ENCODE data around the gene LCE2A.

GRCh38 chr1:152739841-152740240 is 41.7 kb downstream of the LCE2A start:
- no peak for TF ChIP-seq CTCF (conservative IDR thresholded peaks at IDR 0.05; ENCODE audit: low read length)
- TF ChIP-seq EZH2phosphoT487 (IDR thresholded peaks at IDR 0.05; ENCODE audit: borderline replicate concordance, low read depth, low read length): no peak

All from OCI-LY7 (cell line).